GM19099 (cell line): ENCODE results near the gene OR8B3.

Experiments
- POLR2A ChIP-seq: IDR thresholded peaks from 3 replicates; pipeline ENCODE4 v1.6.1; 2011; ENCODE audit warnings: low read depth; ENCODE audit not compliant: insufficient read length; ENCODE audit errors: extremely low read depth

The OR8B3 gene

GRCh38 chr11:124394408-124394807, 4.4 kb downstream of the OR8B3 start:
- TF ChIP-seq POLR2A = no peak

GRCh38 chr11:124384399-124384798, 14.4 kb downstream of the OR8B3 start, which contains the start of gene OR8B2:
Gene OR8B2, minus strand, starts transcription at chr11:124384499. Its CDS starts 1,156 bp downstream, at chr11:124383343.
- no peak for TF ChIP-seq POLR2A

- no peak for TF ChIP-seq POLR2A
Measured at GRCh38 chr11:124380585-124380984, 18.2 kb downstream of the OR8B3 start.

DNA sequence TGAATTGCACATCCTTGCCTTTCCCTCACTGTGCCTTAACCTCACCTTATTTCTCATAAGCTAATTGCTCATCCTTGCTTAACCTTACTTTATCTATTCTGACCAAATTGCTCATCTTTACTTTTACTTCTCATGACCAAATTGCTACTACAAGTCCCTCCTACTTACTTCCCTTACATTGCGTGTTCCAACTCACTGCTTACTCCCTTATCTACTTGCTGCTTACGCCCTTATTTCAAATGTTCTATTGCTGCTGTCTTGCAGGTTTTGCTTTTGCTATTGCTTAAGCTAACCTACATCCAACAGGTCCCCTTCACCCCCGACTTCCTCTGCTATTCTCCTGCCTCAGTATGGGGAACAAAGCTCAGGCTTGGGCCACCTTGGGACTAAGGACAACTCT, 22.5 kb downstream of the OR8B3 start:
- TF ChIP-seq POLR2A = no peak

DNA sequence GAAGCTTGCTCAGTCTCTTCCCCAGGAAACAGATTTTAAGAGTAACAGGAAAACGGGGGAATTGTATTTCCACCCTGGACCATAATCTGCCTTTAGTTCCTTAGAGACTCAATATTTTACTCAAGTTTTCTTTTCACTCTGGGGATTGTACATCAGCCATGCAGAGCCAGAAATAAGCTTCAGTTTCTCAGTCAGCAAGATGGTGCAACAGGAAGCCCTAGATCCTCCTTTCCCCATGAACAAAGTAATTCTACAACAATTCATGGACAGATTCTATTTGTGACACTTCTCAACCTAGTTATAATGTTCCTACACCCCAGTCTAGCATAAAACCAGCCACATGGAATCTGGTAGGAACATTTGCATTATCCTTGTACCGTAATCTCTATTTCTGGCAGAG, 39.3 kb downstream of the OR8B3 start:
- TF ChIP-seq POLR2A = no peak

DNA sequence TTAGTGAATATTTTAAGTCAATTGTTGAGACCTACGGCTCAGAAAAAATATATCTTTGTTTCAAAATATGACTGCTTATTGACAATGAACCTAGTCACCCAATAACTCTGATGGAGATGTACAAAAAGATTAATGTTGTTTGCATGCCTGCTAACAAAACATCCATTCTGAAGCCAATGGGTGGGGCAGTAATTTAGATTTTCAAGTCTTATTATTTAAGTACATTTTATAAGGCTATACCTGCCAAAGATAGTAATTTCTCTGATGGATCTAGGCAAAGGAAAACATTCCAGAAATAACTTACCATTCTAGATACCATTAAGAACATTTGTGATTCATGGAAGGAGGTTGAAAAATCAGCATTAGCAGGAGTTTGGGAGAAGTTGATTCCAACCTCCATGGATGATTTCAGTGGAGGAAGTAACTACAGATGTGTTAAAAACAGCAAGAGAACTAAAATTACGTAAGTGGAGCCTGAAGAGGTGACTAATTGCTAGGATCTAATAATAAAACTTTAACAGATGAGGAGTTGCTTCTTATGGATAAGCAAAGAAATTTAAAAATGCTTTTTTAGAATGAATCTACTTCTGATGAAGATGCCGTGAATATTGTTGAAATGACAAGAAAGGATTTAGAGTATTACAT, 52.4 kb downstream of the OR8B3 start:
- TF ChIP-seq POLR2A = no peak
